GM11168 (cell line): ENCODE measurements around the gene PDE8B.

ENCODE experiments used
- in situ Hi-C: fragments of 300-500 bp; cut with MboI; formaldehyde crosslinking; loops from one replicate; pipeline ENCODE4 v1.12.0; 2022; ENCODE audit warnings: low sequenced_read_pairs; ENCODE audit not compliant: unreplicated experiment

Gene PDE8B

GRCh38 chr5:77391240-77391765 lies 180.8 kb downstream of the PDE8B start:
- in situ Hi-C loops = no loop called here

- in situ Hi-C loops = no loop called here
Observed at GRCh38 chr5:77394064-77394715, 183.7 kb downstream of the PDE8B start.

- in situ Hi-C loops = no loop called here
Observed at GRCh38 chr5:77396017-77396416, 185.5 kb downstream of the PDE8B start.

GRCh38 chr5:77397686-77398292 lies 187.3 kb downstream of the PDE8B start:
- in situ Hi-C loops = no loop called here

- in situ Hi-C loops = no loop called here
Observed at GRCh38 chr5:77398458-77398857, 188.0 kb downstream of the PDE8B start.

GRCh38 chr5:77398896-77399295 lies 188.4 kb downstream of the PDE8B start:
- in situ Hi-C loops = no loop called here

GRCh38 chr5:77400645-77401044 lies 190.2 kb downstream of the PDE8B start:
- in situ Hi-C loops = no loop called here

- in situ Hi-C loops = no loop called here
Observed at GRCh38 chr5:77402796-77403195, 192.3 kb downstream of the PDE8B start.

GRCh38 chr5:77407152-77407551 lies 196.7 kb downstream of the PDE8B start:
- in situ Hi-C loops = no loop called here

GRCh38 chr5:77409870-77410621 lies 199.6 kb downstream of the PDE8B start:
- in situ Hi-C loops = no loop called here

- in situ Hi-C loops = no loop called here
Observed at GRCh38 chr5:77413049-77413448, 202.6 kb downstream of the PDE8B start.

GRCh38 chr5:77418162-77418561 lies 207.7 kb downstream of the PDE8B start:
- in situ Hi-C loops = no loop called here

- in situ Hi-C loops = no loop called here
Observed at GRCh38 chr5:77418601-77419581, 208.4 kb downstream of the PDE8B start.

- in situ Hi-C loops = no loop called here
Observed at GRCh38 chr5:77419644-77420582, 209.4 kb downstream of the PDE8B start.

GRCh38 chr5:77420940-77421339 lies 210.5 kb downstream of the PDE8B start:
- in situ Hi-C loops = no loop called here

GRCh38 chr5:77423022-77423750 lies 212.7 kb downstream of the PDE8B start:
- in situ Hi-C loops = no loop called here

GRCh38 chr5:77424921-77425320 lies 214.4 kb downstream of the PDE8B start:
- in situ Hi-C loops = no loop called here

GRCh38 chr5:77425420-77425819 lies 214.9 kb downstream of the PDE8B start:
- in situ Hi-C loops = no loop called here
